ENCODE measurements around the gene CERS1.

GRCh38 chr19:18828786-18829185 lies 67.2 kb downstream of the CERS1 start:
- no peak for TF ChIP-seq POLR2AphosphoS5 (IDR thresholded peaks at IDR 0.05; ENCODE audit: low read depth, low read length)
- TF ChIP-seq POLR2A (IDR thresholded peaks at IDR 0.05; ENCODE audit: low read depth, low read length), result no peak
